Astrocyte (in vitro differentiated cells and primary cell): ENCODE data around the gene GBF1. TPM values are rescaled to one million over a fixed set of nuclear protein-coding genes. Genes with fewer than 3 reads are reported as not detected.

Source experiments
- DNase-seq: peaks from one replicate; pipeline ENCODE4 v3.0.0-alpha.2; 2010; ENCODE audit warnings: low read depth
- FAIRE-seq: peaks from 2 replicates; lab custom pipeline; 2011; peaks lifted over from hg19 to GRCh38; lab: Jason Lieb, UNC
- H2AFZ ChIP-seq: 2 replicates; pipeline ENCODE4 v1.6.0; 2012; ENCODE audit warnings: low read depth, low read length, inconsistent platforms
- H3K27ac ChIP-seq: 2 replicates; pipeline ENCODE4 v1.5.1; 2011; ENCODE audit warnings: low read depth, low read length, inconsistent platforms
- H3K27me3 ChIP-seq: 2 replicates; pipeline ENCODE4 v1.6.0; 2011; ENCODE audit warnings: low read length, inconsistent platforms; ENCODE audit not compliant: insufficient read depth
- H3K36me3 ChIP-seq: 2 replicates; pipeline ENCODE4 v1.5.1; 2011; ENCODE audit warnings: low read length, inconsistent platforms; ENCODE audit not compliant: insufficient read depth
- H3K4me1 ChIP-seq: 2 replicates; pipeline ENCODE4 v1.5.1; 2011; ENCODE audit warnings: low read length, inconsistent platforms; ENCODE audit not compliant: insufficient read depth
- H3K4me2 ChIP-seq: 2 replicates; pipeline ENCODE4 v1.6.0; 2012; ENCODE audit warnings: low read length, inconsistent platforms
- H3K4me3 ChIP-seq: 2 replicates; pipeline ENCODE4 v1.5.1; 2011; ENCODE audit warnings: low read depth, mild to moderate bottlenecking, low read length, inconsistent platforms; ENCODE audit not compliant: insufficient read depth
- H3K79me2 ChIP-seq: 2 replicates; pipeline ENCODE4 v1.6.0; 2012; ENCODE audit warnings: mild to moderate bottlenecking, low read length, inconsistent platforms; ENCODE audit not compliant: insufficient read depth
- H3K9ac ChIP-seq: 2 replicates; pipeline ENCODE4 v1.6.0; 2012; ENCODE audit warnings: mild to moderate bottlenecking, low read length, inconsistent platforms
- H3K9me3 ChIP-seq: 2 replicates; pipeline ENCODE4 v1.5.1; 2012; ENCODE audit warnings: low read depth, mild to moderate bottlenecking, low read length, inconsistent platforms; ENCODE audit not compliant: insufficient read depth
- H4K20me1 ChIP-seq: 2 replicates; pipeline ENCODE4 v1.6.0; 2012; ENCODE audit warnings: low read length, inconsistent platforms; ENCODE audit not compliant: insufficient read depth
- H3K27ac Mint-ChIP-seq: one replicate; pipeline ENCODE4 v1.8.0; 2021; ENCODE audit warnings: mild to moderate bottlenecking, mixed read lengths; ENCODE audit not compliant: unreplicated experiment
- H3K27me3 Mint-ChIP-seq: one replicate; pipeline ENCODE4 v1.8.0; 2021; ENCODE audit warnings: low read depth, mixed read lengths; ENCODE audit not compliant: unreplicated experiment
- H3K36me3 Mint-ChIP-seq: one replicate; pipeline ENCODE4 v1.8.0; 2021; ENCODE audit warnings: low read depth, mixed read lengths; ENCODE audit not compliant: unreplicated experiment
- H3K4me1 Mint-ChIP-seq: one replicate; pipeline ENCODE4 v1.8.0; 2021; ENCODE audit warnings: low read depth, mixed read lengths; ENCODE audit not compliant: unreplicated experiment
- H3K4me3 Mint-ChIP-seq: one replicate; pipeline ENCODE4 v1.8.0; 2021; ENCODE audit warnings: mild to moderate bottlenecking, moderate library complexity, mixed read lengths; ENCODE audit not compliant: unreplicated experiment
- H3K9me3 Mint-ChIP-seq: one replicate; pipeline ENCODE4 v1.8.0; 2021; ENCODE audit warnings: mild to moderate bottlenecking, mixed read lengths; ENCODE audit not compliant: unreplicated experiment
- EZH2 ChIP-seq: IDR thresholded peaks from 2 replicates; pipeline ENCODE4 v1.6.1; 2012; ENCODE audit warnings: mild to moderate bottlenecking, low read length, inconsistent platforms; ENCODE audit not compliant: insufficient read depth
- total RNA-seq: library from RNA; stranded (reverse); gene quantifications from 2 replicates; pipeline ENCODE4 v1.2.1, GENCODE V29; 2021
- TF ChIP-seq, protein P1 (sequence below): IDR thresholded peaks from 2 replicates; pipeline ENCODE4 v1.5.1; 2011; ENCODE audit warnings: low read depth, mild to moderate bottlenecking, inconsistent platforms, low read length, moderate library complexity; ENCODE audit not compliant: insufficient read depth

The GBF1 gene
- total RNA-seq, 1 donor from 2014 or later = 72.8 TPM

GRCh38 chr10:102406815-102407214 lies 161.5 kb downstream of the GBF1 start:
- Mint-ChIP-seq H3K36me3 (peaks cover 4% of the 10 kb centered on the region), H3K27ac (no peak overlapping the region), H3K4me1 (peaks cover 15% of the 10 kb centered on the region), H3K27me3 (peaks cover 15% of the 10 kb centered on the region), H3K9me3 (no peaks in the 10 kb centered on the region), H3K4me3 (peak overlapping the region; percentile 76)
- H3K9me3 ChIP-seq = no peaks in the 10 kb centered on the region
- no peak overlapping the region for H2AFZ ChIP-seq
- FAIRE-seq = no peak
- TF ChIP-seq EZH2 = no peak
- TF ChIP-seq, protein P1, sequence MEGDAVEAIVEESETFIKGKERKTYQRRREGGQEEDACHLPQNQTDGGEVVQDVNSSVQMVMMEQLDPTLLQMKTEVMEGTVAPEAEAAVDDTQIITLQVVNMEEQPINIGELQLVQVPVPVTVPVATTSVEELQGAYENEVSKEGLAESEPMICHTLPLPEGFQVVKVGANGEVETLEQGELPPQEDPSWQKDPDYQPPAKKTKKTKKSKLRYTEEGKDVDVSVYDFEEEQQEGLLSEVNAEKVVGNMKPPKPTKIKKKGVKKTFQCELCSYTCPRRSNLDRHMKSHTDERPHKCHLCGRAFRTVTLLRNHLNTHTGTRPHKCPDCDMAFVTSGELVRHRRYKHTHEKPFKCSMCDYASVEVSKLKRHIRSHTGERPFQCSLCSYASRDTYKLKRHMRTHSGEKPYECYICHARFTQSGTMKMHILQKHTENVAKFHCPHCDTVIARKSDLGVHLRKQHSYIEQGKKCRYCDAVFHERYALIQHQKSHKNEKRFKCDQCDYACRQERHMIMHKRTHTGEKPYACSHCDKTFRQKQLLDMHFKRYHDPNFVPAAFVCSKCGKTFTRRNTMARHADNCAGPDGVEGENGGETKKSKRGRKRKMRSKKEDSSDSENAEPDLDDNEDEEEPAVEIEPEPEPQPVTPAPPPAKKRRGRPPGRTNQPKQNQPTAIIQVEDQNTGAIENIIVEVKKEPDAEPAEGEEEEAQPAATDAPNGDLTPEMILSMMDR = no peak
- H3K36me3 ChIP-seq = no peaks in the 10 kb centered on the region
- DNase-seq = no peak
- H3K9ac ChIP-seq = no peak overlapping the region
- H3K4me3 ChIP-seq = no peak overlapping the region
- no peaks in the 10 kb centered on the region for H3K79me2 ChIP-seq
- H3K4me1 ChIP-seq = peaks cover 6% of the 10 kb centered on the region
- peaks cover 16% of the 10 kb centered on the region for H3K27me3 ChIP-seq
- H3K27ac ChIP-seq = no peak overlapping the region
- peaks cover 14% of the 10 kb centered on the region for H4K20me1 ChIP-seq
- no peak overlapping the region for H3K4me2 ChIP-seq

DNA sequence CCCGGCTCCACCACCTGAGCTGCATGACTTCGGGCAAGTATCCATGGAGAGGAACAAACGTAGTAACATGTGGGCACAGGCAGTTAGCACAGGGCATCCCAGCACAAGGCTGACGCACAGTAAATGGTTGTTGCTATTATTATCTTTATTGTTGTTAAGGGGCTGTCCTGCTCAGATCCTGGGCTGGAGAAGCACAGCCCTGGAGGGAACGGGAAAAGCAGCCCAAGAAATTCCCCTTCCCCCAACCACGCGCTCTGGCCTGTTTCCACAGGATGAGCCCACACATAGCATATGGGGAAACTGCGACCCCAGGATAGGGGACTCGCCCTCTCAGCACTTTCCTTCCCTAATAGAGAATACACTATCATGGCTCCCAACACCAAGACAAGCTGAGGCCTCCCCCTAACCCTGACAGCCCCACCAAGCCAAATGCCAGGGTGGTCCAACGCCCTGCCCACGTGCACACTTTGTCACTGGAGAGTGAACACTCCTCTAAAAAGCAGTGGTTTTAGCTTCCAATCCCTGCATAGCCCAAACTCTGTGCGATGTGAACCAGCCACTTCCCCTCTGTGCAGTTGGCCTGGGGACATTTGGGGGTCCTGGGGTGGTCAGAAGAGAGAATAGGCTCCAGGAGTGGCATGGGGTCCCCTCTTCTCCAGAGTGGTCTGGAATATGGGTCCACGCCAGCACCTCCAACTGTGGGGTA lies 162.2 kb downstream of the GBF1 start:
- Histone ChIP-seq H3K9me3 (no peaks in the 10 kb centered on the region), H3K9ac (no peak overlapping the region), H3K4me3 (no peak overlapping the region), H4K20me1 (peaks cover 14% of the 10 kb centered on the region), H3K4me1 (peaks cover 3% of the 10 kb centered on the region), H3K36me3 (no peaks in the 10 kb centered on the region), H2AFZ (no peak overlapping the region), H3K79me2 (no peaks in the 10 kb centered on the region), H3K27me3 (peaks cover 20% of the 10 kb centered on the region), H3K27ac (no peak overlapping the region), H3K4me2 (no peak overlapping the region)
- H3K27me3 Mint-ChIP-seq = peaks cover 20% of the 10 kb centered on the region
- FAIRE-seq (no peak), DNase-seq (no peak)
- peak overlapping the region; percentile 76 for H3K4me3 Mint-ChIP-seq
- no peaks in the 10 kb centered on the region for H3K9me3 Mint-ChIP-seq
- no peak overlapping the region for H3K27ac Mint-ChIP-seq
- peaks cover 2% of the 10 kb centered on the region for H3K36me3 Mint-ChIP-seq
- peaks cover 7% of the 10 kb centered on the region for H3K4me1 Mint-ChIP-seq
- no peak for TF ChIP-seq EZH2
- TF ChIP-seq, protein P1 = no peak

- peak overlapping the region; percentile 87 for H3K4me2 ChIP-seq
- peaks cover 3% of the 10 kb centered on the region for H3K4me1 ChIP-seq
- Mint-ChIP-seq H3K9me3 (no peaks in the 10 kb centered on the region), H3K4me1 (peaks cover 9% of the 10 kb centered on the region), H3K36me3 (peaks cover 2% of the 10 kb centered on the region), H3K4me3 (peak overlapping the region; percentile 76), H3K27ac (no peak overlapping the region), H3K27me3 (peaks cover 24% of the 10 kb centered on the region)
- H3K9ac ChIP-seq = no peak overlapping the region
- DNase-seq (no peak), FAIRE-seq (no peak)
- H3K27me3 ChIP-seq = peaks cover 20% of the 10 kb centered on the region
- no peak overlapping the region for H2AFZ ChIP-seq
- H3K4me3 ChIP-seq = peak overlapping the region; percentile 49
- H3K27ac ChIP-seq = no peak overlapping the region
- H3K9me3 ChIP-seq = no peaks in the 10 kb centered on the region
- H3K36me3 ChIP-seq = no peaks in the 10 kb centered on the region
- H3K79me2 ChIP-seq = no peaks in the 10 kb centered on the region
- TF ChIP-seq EZH2 = no peak
- TF ChIP-seq, protein P1 = no peak
- peaks cover 14% of the 10 kb centered on the region for H4K20me1 ChIP-seq
Measured at GRCh38 chr10:102408131-102408727, 162.9 kb downstream of the GBF1 start.
